IPS-15b (cell line): ENCODE results near the gene PCF11.

ENCODE experiments used
- H3K27me3 ChIP-seq: one replicate; pipeline ENCODE4 v1.6.1; 2013; ENCODE audit warnings: low read length; ENCODE audit not compliant: control insufficient read depth, insufficient read depth
- H3K36me3 ChIP-seq: one replicate; pipeline ENCODE4 v1.6.1; 2013; ENCODE audit warnings: low read length; ENCODE audit not compliant: control insufficient read depth, insufficient read depth
- H3K4me1 ChIP-seq: one replicate; pipeline ENCODE4 v1.6.1; 2013; ENCODE audit warnings: mild to moderate bottlenecking, low read length; ENCODE audit not compliant: control insufficient read depth, insufficient read depth
- H3K4me3 ChIP-seq: one replicate; pipeline ENCODE4 v1.5.1; 2013; ENCODE audit warnings: low read depth, low read length
- H3K9ac ChIP-seq: one replicate; pipeline ENCODE4 v1.6.1; 2013; ENCODE audit warnings: low read depth, mild to moderate bottlenecking, low read length
- H3K9me3 ChIP-seq: one replicate; pipeline ENCODE4 v1.6.1; 2013; ENCODE audit warnings: mild to moderate bottlenecking, low read length; ENCODE audit not compliant: control insufficient read depth, insufficient read depth

Gene PCF11

GRCh38 chr11:83172551-83172950 lies 15.6 kb downstream of the PCF11 start:
- no peak overlapping the region for H3K4me3 ChIP-seq
- no peaks in the 10 kb centered on the region for H3K4me1 ChIP-seq
- H3K36me3 ChIP-seq, result peaks cover 26% of the 10 kb centered on the region

GRCh38 chr11:83174008-83174407 lies 17.1 kb downstream of the PCF11 start:
- no peak overlapping the region for H3K4me3 ChIP-seq
- no peak overlapping the region for H3K9ac ChIP-seq
- H3K9me3 ChIP-seq, result no peaks in the 10 kb centered on the region
- peaks cover 17% of the 10 kb centered on the region for H3K36me3 ChIP-seq
- H3K27me3 ChIP-seq, result no peaks in the 10 kb centered on the region
- H3K4me1 ChIP-seq, result no peaks in the 10 kb centered on the region

More at GRCh38 chr11:83172551-83172950, 15.6 kb downstream of the PCF11 start:
- Histone ChIP-seq H3K9me3 (no peaks in the 10 kb centered on the region), H3K9ac (no peak overlapping the region), H3K27me3 (no peaks in the 10 kb centered on the region)

- Histone ChIP-seq H3K4me1 (no peaks in the 10 kb centered on the region), H3K27me3 (no peaks in the 10 kb centered on the region), H3K9ac (no peak overlapping the region), H3K9me3 (no peaks in the 10 kb centered on the region), H3K36me3 (peaks cover 12% of the 10 kb centered on the region), H3K4me3 (no peak overlapping the region)
Measured at GRCh38 chr11:83175815-83176214, 18.9 kb downstream of the PCF11 start.

GRCh38 chr11:83181815-83182214 lies 24.9 kb downstream of the PCF11 start:
- Histone ChIP-seq H3K27me3 (no peaks in the 10 kb centered on the region), H3K36me3 (peaks cover 5% of the 10 kb centered on the region), H3K9me3 (no peaks in the 10 kb centered on the region), H3K4me3 (no peak overlapping the region), H3K9ac (no peak overlapping the region), H3K4me1 (no peaks in the 10 kb centered on the region)

GRCh38 chr11:83185767-83186166 lies 28.8 kb downstream of the PCF11 start:
- Histone ChIP-seq H3K9me3 (no peaks in the 10 kb centered on the region), H3K27me3 (no peaks in the 10 kb centered on the region), H3K36me3 (no peaks in the 10 kb centered on the region), H3K4me3 (no peak overlapping the region), H3K4me1 (no peaks in the 10 kb centered on the region), H3K9ac (no peak overlapping the region)

- peaks cover 3% of the 10 kb centered on the region for H3K36me3 ChIP-seq
- no peak overlapping the region for H3K4me3 ChIP-seq
- H3K27me3 ChIP-seq, result no peaks in the 10 kb centered on the region
- H3K4me1 ChIP-seq, result peaks cover 2% of the 10 kb centered on the region
- H3K9ac ChIP-seq, result no peak overlapping the region
- no peaks in the 10 kb centered on the region for H3K9me3 ChIP-seq
Measured at GRCh38 chr11:83187465-83187864, 30.5 kb downstream of the PCF11 start.

GRCh38 chr11:83191491-83191890 lies 34.6 kb downstream of the PCF11 start:
- H3K4me1 ChIP-seq, result peaks cover 11% of the 10 kb centered on the region
- H3K36me3 ChIP-seq, result peaks cover 3% of the 10 kb centered on the region
- H3K9ac ChIP-seq, result no peak overlapping the region
- H3K9me3 ChIP-seq, result no peaks in the 10 kb centered on the region
- no peak overlapping the region for H3K4me3 ChIP-seq
- H3K27me3 ChIP-seq, result peaks cover 7% of the 10 kb centered on the region

GRCh38 chr11:83191986-83192385 lies 35.1 kb downstream of the PCF11 start:
- Histone ChIP-seq H3K27me3 (peaks cover 7% of the 10 kb centered on the region), H3K36me3 (peaks cover 3% of the 10 kb centered on the region), H3K9me3 (no peaks in the 10 kb centered on the region), H3K4me1 (peaks cover 11% of the 10 kb centered on the region), H3K9ac (no peak overlapping the region), H3K4me3 (no peak overlapping the region)

GRCh38 chr11:83192606-83193245 lies 35.8 kb downstream of the PCF11 start:
- H3K36me3 ChIP-seq, result peaks cover 3% of the 10 kb centered on the region
- H3K4me1 ChIP-seq, result peaks cover 11% of the 10 kb centered on the region
- peak overlapping the region; percentile 98 for H3K4me3 ChIP-seq
- H3K27me3 ChIP-seq, result peaks cover 7% of the 10 kb centered on the region
- H3K9me3 ChIP-seq, result no peaks in the 10 kb centered on the region
- H3K9ac ChIP-seq, result peak overlapping the region; percentile 87

GRCh38 chr11:83193315-83194280 lies 36.7 kb downstream of the PCF11 start, which contains the start of gene ANKRD42:
ANKRD42 (plus strand) TSS chr11:83193712; CDS start chr11:83194671, 959 bp downstream.
- peaks cover 3% of the 10 kb centered on the region for H3K36me3 ChIP-seq
- H3K4me3 ChIP-seq, result peak within 1 kb of the TSS; percentile 98
- peaks cover 11% of the 10 kb centered on the region for H3K4me1 ChIP-seq
- no peaks in the 10 kb centered on the region for H3K9me3 ChIP-seq
- H3K9ac ChIP-seq, result peak within 1 kb of the TSS; percentile 87
- peaks cover 7% of the 10 kb centered on the region for H3K27me3 ChIP-seq

GRCh38 chr11:83194281-83195142 lies 37.6 kb downstream of the PCF11 start:
- H3K9me3 ChIP-seq, result no peaks in the 10 kb centered on the region
- peaks cover 3% of the 10 kb centered on the region for H3K36me3 ChIP-seq
- H3K4me1 ChIP-seq, result peaks cover 11% of the 10 kb centered on the region
- no peak overlapping the region for H3K9ac ChIP-seq
- peak overlapping the region; percentile 98 for H3K4me3 ChIP-seq
- H3K27me3 ChIP-seq, result peaks cover 7% of the 10 kb centered on the region
